GM23338 (cell line): ENCODE results near the gene FBXW7. TPM values are rescaled to one million over a fixed set of nuclear protein-coding genes. Genes with fewer than 3 reads are reported as not detected.

Experiments used
- ATAC-seq: fragments of 200-7000 bp; cut with Tn5 transposase; 3 replicates; pipeline ENCODE4 v1.9.1; 2020
- DNase-seq: peaks from one replicate; pipeline ENCODE4 v3.0.0-alpha.2; 2015; ENCODE audit warnings: low spot score
- H2AFZ ChIP-seq: fragments of 200-600 bp; sonication (generic); 2 replicates; pipeline ENCODE4 v1.8.0; 2016; ENCODE audit warnings: antibody characterized with exemption, mild to moderate bottlenecking, moderate library complexity
- H3F3A ChIP-seq: fragments of 200-600 bp; sonication (generic); replicated peaks from 2 replicates; pipeline ENCODE4 v1.8.0; 2017; ENCODE audit warnings: antibody characterized with exemption, mixed run types, low read depth
- H3K27ac ChIP-seq: fragments of 200-600 bp; sonication (generic); 2 replicates; pipeline ENCODE4 v1.6.1; 2016; ENCODE audit warnings: low read depth
- H3K27me3 ChIP-seq: fragments of 200-600 bp; sonication (generic); 2 replicates; pipeline ENCODE4 v1.8.0; 2016; ENCODE audit warnings: mild to moderate bottlenecking, mixed run types, moderate library complexity; ENCODE audit not compliant: insufficient read depth
- H3K36me3 ChIP-seq: fragments of 200-600 bp; sonication (generic); 2 replicates; pipeline ENCODE4 v1.8.0; 2016; ENCODE audit warnings: mild to moderate bottlenecking; ENCODE audit not compliant: insufficient read depth
- H3K4me1 ChIP-seq: fragments of 200-600 bp; sonication (generic); 2 replicates; pipeline ENCODE4 v1.8.0; 2016; ENCODE audit warnings: mild to moderate bottlenecking, moderate library complexity; ENCODE audit not compliant: insufficient read depth
- H3K4me2 ChIP-seq: fragments of 200-600 bp; sonication (generic); 2 replicates; pipeline ENCODE4 v1.7.1; 2017; ENCODE audit warnings: mixed run types
- H3K4me3 ChIP-seq: fragments of 200-600 bp; sonication (generic); 2 replicates; pipeline ENCODE4 v1.6.1; 2016; ENCODE audit warnings: mixed run types
- H3K79me2 ChIP-seq: fragments of 200-600 bp; sonication (generic); replicated peaks from 2 replicates; pipeline ENCODE4 v1.8.0; 2017; ENCODE audit warnings: mild to moderate bottlenecking; ENCODE audit not compliant: insufficient read depth
- H3K9me2 ChIP-seq: fragments of 200-600 bp; sonication (generic); 2 replicates; pipeline ENCODE4 v1.8.0; 2017; ENCODE audit not compliant: insufficient read depth
- H4K20me1 ChIP-seq: fragments of 200-600 bp; sonication (generic); replicated peaks from 2 replicates; pipeline ENCODE4 v1.8.0; 2017; ENCODE audit warnings: mild to moderate bottlenecking; ENCODE audit not compliant: insufficient read depth
- H3K27ac Mint-ChIP-seq: 2 replicates; pipeline ENCODE4 v1.8.0; 2020; ENCODE audit warnings: inconsistent platforms, mild to moderate bottlenecking, moderate library complexity, mixed read lengths
- H3K27me3 Mint-ChIP-seq: 3 replicates; pipeline ENCODE4 v1.8.0; 2022; ENCODE audit warnings: low read depth, mild to moderate bottlenecking, moderate library complexity, mixed read lengths, inconsistent platforms; ENCODE audit not compliant: insufficient read depth, poor library complexity
- H3K36me3 Mint-ChIP-seq: 3 replicates; pipeline ENCODE4 v1.8.0; 2021; ENCODE audit warnings: low read depth, mild to moderate bottlenecking, inconsistent platforms, moderate library complexity, mixed read lengths
- H3K4me1 Mint-ChIP-seq: 3 replicates; pipeline ENCODE4 v1.8.0; 2020; ENCODE audit warnings: mild to moderate bottlenecking, inconsistent platforms, mixed read lengths
- H3K4me3 Mint-ChIP-seq: 3 replicates; pipeline ENCODE4 v1.8.0; 2021; ENCODE audit warnings: moderate library complexity, mild to moderate bottlenecking, inconsistent platforms, mixed read lengths
- H3K9me3 Mint-ChIP-seq: 3 replicates; pipeline ENCODE4 v1.8.0; 2020; ENCODE audit warnings: moderate library complexity, mild to moderate bottlenecking, inconsistent platforms, mixed read lengths
- CREB1 ChIP-seq: fragments of 250-450 bp; sonication (Bioruptor Pico); IDR thresholded peaks from 2 replicates; pipeline ENCODE4 v1.5.0; 2020; ENCODE audit warnings: low read depth, mild to moderate bottlenecking, moderate library complexity
- CTCF ChIP-seq, 2 experiments: fragments of 200-600 bp in 1 of 2; sonication (generic) in 1 of 2; conservative IDR thresholded peaks; 2 replicates each; pipeline versions ENCODE4 v1.5.1 to v1.6.1; 2016 to 2017; ENCODE audit warnings: antibody characterized with exemption in 2 of 2, low read depth in 2 of 2, mild to moderate bottlenecking in 2 of 2, moderate library complexity in 1 of 2
- ETS1 ChIP-seq: IDR thresholded peaks from 2 replicates; pipeline ENCODE4 v1.6.1; 2016; ENCODE audit warnings: antibody characterized with exemption
- EZH2 ChIP-seq: fragments of 200-600 bp; sonication (generic); IDR thresholded peaks from one replicate; pipeline ENCODE4 v1.8.0; 2017; ENCODE audit warnings: antibody characterized with exemption, mild to moderate bottlenecking, low read depth; ENCODE audit not compliant: unreplicated experiment
- EZH2phosphoT487 ChIP-seq: fragments of 200-600 bp; sonication (generic); IDR thresholded peaks from one replicate; pipeline ENCODE4 v1.8.1; 2018; ENCODE audit warnings: antibody characterized with exemption; ENCODE audit not compliant: unreplicated experiment
- JUNB ChIP-seq: IDR thresholded peaks from one replicate; pipeline ENCODE4 v1.6.1; 2016; ENCODE audit warnings: antibody characterized with exemption; ENCODE audit not compliant: unreplicated experiment
- NANOG ChIP-seq: IDR thresholded peaks from 2 replicates; pipeline ENCODE4 v1.6.1; 2016; ENCODE audit warnings: antibody characterized with exemption, borderline replicate concordance
- POLR2AphosphoS5 ChIP-seq: IDR thresholded peaks from 2 replicates; pipeline ENCODE4 v1.6.1; 2016; ENCODE audit warnings: antibody characterized with exemption, low read depth
- STAT1 ChIP-seq: IDR thresholded peaks from one replicate; pipeline ENCODE4 v1.6.1; 2016; ENCODE audit warnings: antibody characterized with exemption; ENCODE audit not compliant: unreplicated experiment
- ZNF114 ChIP-seq: fragments of 250-450 bp; sonication (Bioruptor Pico); IDR thresholded peaks from 2 replicates; pipeline ENCODE4 v1.5.0; 2020; ENCODE audit warnings: mild to moderate bottlenecking, moderate library complexity
- ZNF331 ChIP-seq: fragments of 250-450 bp; sonication (Bioruptor Pico); IDR thresholded peaks from 2 replicates; pipeline ENCODE4 v1.5.0; 2020; ENCODE audit warnings: low read depth, mild to moderate bottlenecking, moderate library complexity
- polyA plus RNA-seq: library from polyadenylated mRNA; unstranded; fragments of >200 nt; fragmentation: Nextera tagmentation; extraction: Ambion mirVana; gene quantifications from 2 replicates; pipeline ENCODE4 v1.2.1, GENCODE V29; 2016
- total RNA-seq: library from RNA; depleted of rRNA; stranded (reverse); fragments of >200 nt; shearing (Covaris generic); gene quantifications from 2 replicates; pipeline ENCODE4 v1.2.3, GENCODE V29; 2014
- TF ChIP-seq, protein P1 (sequence below): fragments of 250-450 bp; sonication (Bioruptor Pico); IDR thresholded peaks from 2 replicates; pipeline ENCODE4 v1.5.0; 2020; ENCODE audit warnings: mild to moderate bottlenecking, moderate library complexity
- TF ChIP-seq, protein P2 (sequence below): IDR thresholded peaks from one replicate; pipeline ENCODE4 v1.6.1; 2018; ENCODE audit warnings: antibody characterized with exemption; ENCODE audit not compliant: unreplicated experiment

The FBXW7 gene
- total and polyA plus RNA-seq, 2 experiments from 2014 or later, result 25.8 to 34.7 TPM

DNA sequence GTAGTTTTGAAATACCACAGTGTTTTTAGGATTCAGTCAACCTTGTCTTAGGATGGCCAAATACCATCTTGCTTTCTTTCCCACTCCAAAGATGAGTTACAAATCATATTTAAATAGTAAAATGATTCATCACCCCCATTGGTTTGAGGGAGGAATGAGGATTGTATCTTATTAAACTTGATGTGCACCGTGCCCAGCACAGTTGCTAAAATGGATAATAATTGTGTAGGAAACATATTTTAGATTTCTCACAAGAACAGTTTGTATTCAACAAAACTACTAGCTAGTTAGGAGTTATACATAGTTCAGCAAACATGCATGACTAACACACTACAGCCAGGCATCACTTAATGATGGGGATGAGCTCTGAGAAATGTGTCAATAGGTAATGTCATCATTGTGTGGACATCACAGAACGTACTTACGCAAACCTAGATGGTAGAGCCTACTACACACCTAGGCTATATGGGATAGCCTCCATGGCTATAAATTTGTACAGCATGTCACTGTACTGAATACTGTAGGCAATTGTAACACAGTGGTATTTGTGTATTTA lies 245.4 kb downstream of the FBXW7 start:
- Histone ChIP-seq H3K36me3 (no peaks in the 10 kb centered on the region), H3K79me2 (no peaks in the 10 kb centered on the region), H3K9me2 (no peaks in the 10 kb centered on the region), H3K27ac (no peak overlapping the region), H3F3A (no peaks in the 10 kb centered on the region), H2AFZ (no peak overlapping the region), H3K27me3 (no peaks in the 10 kb centered on the region), H3K4me1 (peaks cover 14% of the 10 kb centered on the region), H3K4me3 (no peak overlapping the region), H3K4me2 (no peak overlapping the region), H4K20me1 (no peaks in the 10 kb centered on the region)
- Mint-ChIP-seq H3K27ac (no peak overlapping the region), H3K9me3 (no peaks in the 10 kb centered on the region), H3K4me1 (peaks cover 18% of the 10 kb centered on the region), H3K27me3 (no peaks in the 10 kb centered on the region), H3K4me3 (no peak overlapping the region), H3K36me3 (no peaks in the 10 kb centered on the region)
- DNase-seq (no peak), ATAC-seq (no peak)
- no peak for TF ChIP-seq NANOG
- no peak for TF ChIP-seq ZNF331
- TF ChIP-seq EZH2phosphoT487, result no peak
- no peak for TF ChIP-seq CREB1 (CRISPR knock-in tag)
- no peak for TF ChIP-seq ETS1
- TF ChIP-seq, protein P1, sequence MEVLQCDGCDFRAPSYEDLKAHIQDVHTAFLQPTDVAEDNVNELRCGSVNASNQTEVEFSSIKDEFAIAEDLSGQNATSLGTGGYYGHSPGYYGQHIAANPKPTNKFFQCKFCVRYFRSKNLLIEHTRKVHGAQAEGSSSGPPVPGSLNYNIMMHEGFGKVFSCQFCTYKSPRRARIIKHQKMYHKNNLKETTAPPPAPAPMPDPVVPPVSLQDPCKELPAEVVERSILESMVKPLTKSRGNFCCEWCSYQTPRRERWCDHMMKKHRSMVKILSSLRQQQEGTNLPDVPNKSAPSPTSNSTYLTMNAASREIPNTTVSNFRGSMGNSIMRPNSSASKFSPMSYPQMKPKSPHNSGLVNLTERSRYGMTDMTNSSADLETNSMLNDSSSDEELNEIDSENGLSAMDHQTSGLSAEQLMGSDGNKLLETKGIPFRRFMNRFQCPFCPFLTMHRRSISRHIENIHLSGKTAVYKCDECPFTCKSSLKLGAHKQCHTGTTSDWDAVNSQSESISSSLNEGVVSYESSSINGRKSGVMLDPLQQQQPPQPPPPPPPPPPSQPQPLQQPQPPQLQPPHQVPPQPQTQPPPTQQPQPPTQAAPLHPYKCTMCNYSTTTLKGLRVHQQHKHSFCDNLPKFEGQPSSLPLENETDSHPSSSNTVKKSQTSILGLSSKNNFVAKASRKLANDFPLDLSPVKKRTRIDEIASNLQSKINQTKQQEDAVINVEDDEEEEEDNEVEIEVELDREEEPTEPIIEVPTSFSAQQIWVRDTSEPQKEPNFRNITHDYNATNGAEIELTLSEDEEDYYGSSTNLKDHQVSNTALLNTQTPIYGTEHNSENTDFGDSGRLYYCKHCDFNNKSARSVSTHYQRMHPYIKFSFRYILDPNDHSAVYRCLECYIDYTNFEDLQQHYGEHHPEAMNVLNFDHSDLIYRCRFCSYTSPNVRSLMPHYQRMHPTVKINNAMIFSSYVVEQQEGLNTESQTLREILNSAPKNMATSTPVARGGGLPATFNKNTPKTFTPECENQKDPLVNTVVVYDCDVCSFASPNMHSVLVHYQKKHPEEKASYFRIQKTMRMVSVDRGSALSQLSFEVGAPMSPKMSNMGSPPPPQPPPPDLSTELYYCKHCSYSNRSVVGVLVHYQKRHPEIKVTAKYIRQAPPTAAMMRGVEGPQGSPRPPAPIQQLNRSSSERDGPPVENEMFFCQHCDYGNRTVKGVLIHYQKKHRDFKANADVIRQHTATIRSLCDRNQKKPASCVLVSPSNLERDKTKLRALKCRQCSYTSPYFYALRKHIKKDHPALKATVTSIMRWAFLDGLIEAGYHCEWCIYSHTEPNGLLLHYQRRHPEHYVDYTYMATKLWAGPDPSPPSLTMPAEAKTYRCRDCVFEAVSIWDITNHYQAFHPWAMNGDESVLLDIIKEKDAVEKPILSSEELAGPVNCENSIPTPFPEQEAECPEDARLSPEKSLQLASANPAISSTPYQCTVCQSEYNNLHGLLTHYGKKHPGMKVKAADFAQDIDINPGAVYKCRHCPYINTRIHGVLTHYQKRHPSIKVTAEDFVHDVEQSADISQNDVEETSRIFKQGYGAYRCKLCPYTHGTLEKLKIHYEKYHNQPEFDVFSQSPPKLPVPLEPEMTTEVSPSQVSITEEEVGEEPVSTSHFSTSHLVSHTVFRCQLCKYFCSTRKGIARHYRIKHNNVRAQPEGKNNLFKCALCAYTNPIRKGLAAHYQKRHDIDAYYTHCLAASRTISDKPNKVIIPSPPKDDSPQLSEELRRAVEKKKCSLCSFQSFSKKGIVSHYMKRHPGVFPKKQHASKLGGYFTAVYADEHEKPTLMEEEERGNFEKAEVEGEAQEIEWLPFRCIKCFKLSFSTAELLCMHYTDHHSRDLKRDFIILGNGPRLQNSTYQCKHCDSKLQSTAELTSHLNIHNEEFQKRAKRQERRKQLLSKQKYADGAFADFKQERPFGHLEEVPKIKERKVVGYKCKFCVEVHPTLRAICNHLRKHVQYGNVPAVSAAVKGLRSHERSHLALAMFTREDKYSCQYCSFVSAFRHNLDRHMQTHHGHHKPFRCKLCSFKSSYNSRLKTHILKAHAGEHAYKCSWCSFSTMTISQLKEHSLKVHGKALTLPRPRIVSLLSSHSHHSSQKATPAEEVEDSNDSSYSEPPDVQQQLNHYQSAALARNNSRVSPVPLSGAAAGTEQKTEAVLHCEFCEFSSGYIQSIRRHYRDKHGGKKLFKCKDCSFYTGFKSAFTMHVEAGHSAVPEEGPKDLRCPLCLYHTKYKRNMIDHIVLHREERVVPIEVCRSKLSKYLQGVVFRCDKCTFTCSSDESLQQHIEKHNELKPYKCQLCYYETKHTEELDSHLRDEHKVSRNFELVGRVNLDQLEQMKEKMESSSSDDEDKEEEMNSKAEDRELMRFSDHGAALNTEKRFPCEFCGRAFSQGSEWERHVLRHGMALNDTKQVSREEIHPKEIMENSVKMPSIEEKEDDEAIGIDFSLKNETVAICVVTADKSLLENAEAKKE (CRISPR knock-in tag), result no peak
- TF ChIP-seq POLR2AphosphoS5, result no peak
- TF ChIP-seq JUNB, result no peak
- no peak for TF ChIP-seq STAT1
- no peak for TF ChIP-seq CTCF (conservative IDR thresholded peaks at IDR 0.05; ENCODE audit: low read depth in 2 of 2)
- TF ChIP-seq EZH2, result no peak
- no peak for TF ChIP-seq ZNF114 (CRISPR knock-in tag)
- TF ChIP-seq, protein P2, sequence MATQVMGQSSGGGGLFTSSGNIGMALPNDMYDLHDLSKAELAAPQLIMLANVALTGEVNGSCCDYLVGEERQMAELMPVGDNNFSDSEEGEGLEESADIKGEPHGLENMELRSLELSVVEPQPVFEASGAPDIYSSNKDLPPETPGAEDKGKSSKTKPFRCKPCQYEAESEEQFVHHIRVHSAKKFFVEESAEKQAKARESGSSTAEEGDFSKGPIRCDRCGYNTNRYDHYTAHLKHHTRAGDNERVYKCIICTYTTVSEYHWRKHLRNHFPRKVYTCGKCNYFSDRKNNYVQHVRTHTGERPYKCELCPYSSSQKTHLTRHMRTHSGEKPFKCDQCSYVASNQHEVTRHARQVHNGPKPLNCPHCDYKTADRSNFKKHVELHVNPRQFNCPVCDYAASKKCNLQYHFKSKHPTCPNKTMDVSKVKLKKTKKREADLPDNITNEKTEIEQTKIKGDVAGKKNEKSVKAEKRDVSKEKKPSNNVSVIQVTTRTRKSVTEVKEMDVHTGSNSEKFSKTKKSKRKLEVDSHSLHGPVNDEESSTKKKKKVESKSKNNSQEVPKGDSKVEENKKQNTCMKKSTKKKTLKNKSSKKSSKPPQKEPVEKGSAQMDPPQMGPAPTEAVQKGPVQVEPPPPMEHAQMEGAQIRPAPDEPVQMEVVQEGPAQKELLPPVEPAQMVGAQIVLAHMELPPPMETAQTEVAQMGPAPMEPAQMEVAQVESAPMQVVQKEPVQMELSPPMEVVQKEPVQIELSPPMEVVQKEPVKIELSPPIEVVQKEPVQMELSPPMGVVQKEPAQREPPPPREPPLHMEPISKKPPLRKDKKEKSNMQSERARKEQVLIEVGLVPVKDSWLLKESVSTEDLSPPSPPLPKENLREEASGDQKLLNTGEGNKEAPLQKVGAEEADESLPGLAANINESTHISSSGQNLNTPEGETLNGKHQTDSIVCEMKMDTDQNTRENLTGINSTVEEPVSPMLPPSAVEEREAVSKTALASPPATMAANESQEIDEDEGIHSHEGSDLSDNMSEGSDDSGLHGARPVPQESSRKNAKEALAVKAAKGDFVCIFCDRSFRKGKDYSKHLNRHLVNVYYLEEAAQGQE, result no peak
